GM23338 (cell line): ENCODE data around the gene LTBP3. TPM values are rescaled to one million over a fixed set of nuclear protein-coding genes. Genes with fewer than 3 reads are reported as not detected.

Experiments
- ATAC-seq: fragments of 200-7000 bp; cut with Tn5 transposase; 3 replicates; pipeline ENCODE4 v1.9.1; 2020
- DNase-seq: peaks from one replicate; pipeline ENCODE4 v3.0.0-alpha.2; 2015; ENCODE audit warnings: low spot score
- H2AFZ ChIP-seq: fragments of 200-600 bp; sonication (generic); 2 replicates; pipeline ENCODE4 v1.8.0; 2016; ENCODE audit warnings: antibody characterized with exemption, mild to moderate bottlenecking, moderate library complexity
- H3F3A ChIP-seq: fragments of 200-600 bp; sonication (generic); replicated peaks from 2 replicates; pipeline ENCODE4 v1.8.0; 2017; ENCODE audit warnings: antibody characterized with exemption, mixed run types, low read depth
- H3K27ac ChIP-seq: fragments of 200-600 bp; sonication (generic); 2 replicates; pipeline ENCODE4 v1.6.1; 2016; ENCODE audit warnings: low read depth
- H3K27me3 ChIP-seq: fragments of 200-600 bp; sonication (generic); 2 replicates; pipeline ENCODE4 v1.8.0; 2016; ENCODE audit warnings: mild to moderate bottlenecking, mixed run types, moderate library complexity; ENCODE audit not compliant: insufficient read depth
- H3K36me3 ChIP-seq: fragments of 200-600 bp; sonication (generic); 2 replicates; pipeline ENCODE4 v1.8.0; 2016; ENCODE audit warnings: mild to moderate bottlenecking; ENCODE audit not compliant: insufficient read depth
- H3K4me1 ChIP-seq: fragments of 200-600 bp; sonication (generic); 2 replicates; pipeline ENCODE4 v1.8.0; 2016; ENCODE audit warnings: mild to moderate bottlenecking, moderate library complexity; ENCODE audit not compliant: insufficient read depth
- H3K4me2 ChIP-seq: fragments of 200-600 bp; sonication (generic); 2 replicates; pipeline ENCODE4 v1.7.1; 2017; ENCODE audit warnings: mixed run types
- H3K4me3 ChIP-seq: fragments of 200-600 bp; sonication (generic); 2 replicates; pipeline ENCODE4 v1.6.1; 2016; ENCODE audit warnings: mixed run types
- H3K79me2 ChIP-seq: fragments of 200-600 bp; sonication (generic); replicated peaks from 2 replicates; pipeline ENCODE4 v1.8.0; 2017; ENCODE audit warnings: mild to moderate bottlenecking; ENCODE audit not compliant: insufficient read depth
- H3K9me2 ChIP-seq: fragments of 200-600 bp; sonication (generic); 2 replicates; pipeline ENCODE4 v1.8.0; 2017; ENCODE audit not compliant: insufficient read depth
- H4K20me1 ChIP-seq: fragments of 200-600 bp; sonication (generic); replicated peaks from 2 replicates; pipeline ENCODE4 v1.8.0; 2017; ENCODE audit warnings: mild to moderate bottlenecking; ENCODE audit not compliant: insufficient read depth
- H3K27ac Mint-ChIP-seq: 2 replicates; pipeline ENCODE4 v1.8.0; 2020; ENCODE audit warnings: inconsistent platforms, mild to moderate bottlenecking, moderate library complexity, mixed read lengths
- H3K27me3 Mint-ChIP-seq: 3 replicates; pipeline ENCODE4 v1.8.0; 2022; ENCODE audit warnings: low read depth, mild to moderate bottlenecking, moderate library complexity, mixed read lengths, inconsistent platforms; ENCODE audit not compliant: insufficient read depth, poor library complexity
- H3K36me3 Mint-ChIP-seq: 3 replicates; pipeline ENCODE4 v1.8.0; 2021; ENCODE audit warnings: low read depth, mild to moderate bottlenecking, inconsistent platforms, moderate library complexity, mixed read lengths
- H3K4me1 Mint-ChIP-seq: 3 replicates; pipeline ENCODE4 v1.8.0; 2020; ENCODE audit warnings: mild to moderate bottlenecking, inconsistent platforms, mixed read lengths
- H3K4me3 Mint-ChIP-seq: 3 replicates; pipeline ENCODE4 v1.8.0; 2021; ENCODE audit warnings: moderate library complexity, mild to moderate bottlenecking, inconsistent platforms, mixed read lengths
- H3K9me3 Mint-ChIP-seq: 3 replicates; pipeline ENCODE4 v1.8.0; 2020; ENCODE audit warnings: moderate library complexity, mild to moderate bottlenecking, inconsistent platforms, mixed read lengths
- CREB1 ChIP-seq: fragments of 250-450 bp; sonication (Bioruptor Pico); IDR thresholded peaks from 2 replicates; pipeline ENCODE4 v1.5.0; 2020; ENCODE audit warnings: low read depth, mild to moderate bottlenecking, moderate library complexity
- EZH2phosphoT487 ChIP-seq: fragments of 200-600 bp; sonication (generic); IDR thresholded peaks from one replicate; pipeline ENCODE4 v1.8.1; 2018; ENCODE audit warnings: antibody characterized with exemption; ENCODE audit not compliant: unreplicated experiment
- JUNB ChIP-seq: IDR thresholded peaks from one replicate; pipeline ENCODE4 v1.6.1; 2016; ENCODE audit warnings: antibody characterized with exemption; ENCODE audit not compliant: unreplicated experiment
- NANOG ChIP-seq: IDR thresholded peaks from 2 replicates; pipeline ENCODE4 v1.6.1; 2016; ENCODE audit warnings: antibody characterized with exemption, borderline replicate concordance
- POLR2AphosphoS5 ChIP-seq: IDR thresholded peaks from 2 replicates; pipeline ENCODE4 v1.6.1; 2016; ENCODE audit warnings: antibody characterized with exemption, low read depth
- ZNF114 ChIP-seq: fragments of 250-450 bp; sonication (Bioruptor Pico); IDR thresholded peaks from 2 replicates; pipeline ENCODE4 v1.5.0; 2020; ENCODE audit warnings: mild to moderate bottlenecking, moderate library complexity
- polyA plus RNA-seq: library from polyadenylated mRNA; unstranded; fragments of >200 nt; fragmentation: Nextera tagmentation; extraction: Ambion mirVana; gene quantifications from 2 replicates; pipeline ENCODE4 v1.2.1, GENCODE V29; 2016
- total RNA-seq: library from RNA; depleted of rRNA; stranded (reverse); fragments of >200 nt; shearing (Covaris generic); gene quantifications from 2 replicates; pipeline ENCODE4 v1.2.3, GENCODE V29; 2014
- TF ChIP-seq, protein P1 (sequence below): IDR thresholded peaks from one replicate; pipeline ENCODE4 v1.6.1; 2018; ENCODE audit warnings: antibody characterized with exemption; ENCODE audit not compliant: unreplicated experiment
- TF ChIP-seq, protein P2 (sequence below), 2 experiments: fragments of 200-600 bp in 1 of 2; sonication (generic) in 1 of 2; conservative IDR thresholded peaks; 2 replicates each; pipeline versions ENCODE4 v1.5.1 to v1.6.1; 2016 to 2017; ENCODE audit warnings: antibody characterized with exemption in 2 of 2, low read depth in 2 of 2, mild to moderate bottlenecking in 2 of 2, moderate library complexity in 1 of 2
- TF ChIP-seq, protein P3 (sequence below): IDR thresholded peaks from 2 replicates; pipeline ENCODE4 v1.6.1; 2016; ENCODE audit warnings: antibody characterized with exemption

The LTBP3 gene
- total and polyA plus RNA-seq, 2 experiments from 2014 or later = 9.5 to 29.2 TPM

DNA sequence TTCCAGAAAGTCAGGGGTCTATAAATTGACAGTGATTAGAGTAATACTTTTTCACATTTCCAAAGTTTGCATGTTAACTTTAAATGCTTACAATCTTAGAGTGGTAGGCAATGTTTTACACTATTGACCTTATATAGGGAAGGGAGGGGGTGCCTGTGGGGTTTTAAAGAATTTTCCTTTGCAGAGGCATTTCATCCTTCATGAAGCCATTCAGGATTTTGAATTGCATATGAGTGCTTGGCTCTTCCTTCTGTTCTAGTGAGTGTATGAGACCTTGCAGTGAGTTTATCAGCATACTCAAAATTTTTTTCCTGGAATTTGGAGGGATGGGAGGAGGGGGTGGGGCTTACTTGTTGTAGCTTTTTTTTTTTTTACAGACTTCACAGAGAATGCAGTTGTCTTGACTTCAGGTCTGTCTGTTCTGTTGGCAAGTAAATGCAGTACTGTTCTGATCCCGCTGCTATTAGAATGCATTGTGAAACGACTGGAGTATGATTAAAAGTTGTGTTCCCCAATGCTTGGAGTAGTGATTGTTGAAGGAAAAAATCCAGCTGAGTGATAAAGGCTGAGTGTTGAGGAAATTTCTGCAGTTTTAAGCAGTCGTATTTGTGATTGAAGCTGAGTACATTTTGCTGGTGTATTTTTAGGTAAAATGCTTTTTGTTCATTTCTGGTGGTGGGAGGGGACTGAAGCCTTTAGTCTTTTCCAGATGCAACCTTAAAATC lies 54.0 kb downstream of the LTBP3 start:
- H3K4me3 ChIP-seq = peak overlapping the region; percentile 65
- Mint-ChIP-seq H3K27me3 (peaks cover 52% of the 10 kb centered on the region), H3K27ac (peak overlapping the region; percentile 23; the same call in 1 of the 2 replicates), H3K36me3 (no peaks in the 10 kb centered on the region; the same call in 2 of the 3 replicates), H3K4me3 (no peak overlapping the region), H3K4me1 (peaks cover 40% of the 10 kb centered on the region), H3K9me3 (peaks cover 15% of the 10 kb centered on the region; the same call in 2 of the 3 replicates)
- peak overlapping the region; percentile 84 for H3K4me2 ChIP-seq
- H3K27ac ChIP-seq = peak overlapping the region; percentile 34
- no peaks in the 10 kb centered on the region for H3K27me3 ChIP-seq
- DNase-seq (no peak), ATAC-seq (no peak)
- peaks cover 57% of the 10 kb centered on the region for H3K36me3 ChIP-seq
- H2AFZ ChIP-seq = no peak overlapping the region
- TF ChIP-seq CREB1 (CRISPR knock-in tag) = no peak
- H3K4me1 ChIP-seq = peaks cover 25% of the 10 kb centered on the region
- H4K20me1 ChIP-seq = peaks cover 61% of the 10 kb centered on the region
- H3K79me2 ChIP-seq = peaks cover 73% of the 10 kb centered on the region
- peaks cover 79% of the 10 kb centered on the region for H3F3A ChIP-seq
- no peaks in the 10 kb centered on the region for H3K9me2 ChIP-seq

DNA sequence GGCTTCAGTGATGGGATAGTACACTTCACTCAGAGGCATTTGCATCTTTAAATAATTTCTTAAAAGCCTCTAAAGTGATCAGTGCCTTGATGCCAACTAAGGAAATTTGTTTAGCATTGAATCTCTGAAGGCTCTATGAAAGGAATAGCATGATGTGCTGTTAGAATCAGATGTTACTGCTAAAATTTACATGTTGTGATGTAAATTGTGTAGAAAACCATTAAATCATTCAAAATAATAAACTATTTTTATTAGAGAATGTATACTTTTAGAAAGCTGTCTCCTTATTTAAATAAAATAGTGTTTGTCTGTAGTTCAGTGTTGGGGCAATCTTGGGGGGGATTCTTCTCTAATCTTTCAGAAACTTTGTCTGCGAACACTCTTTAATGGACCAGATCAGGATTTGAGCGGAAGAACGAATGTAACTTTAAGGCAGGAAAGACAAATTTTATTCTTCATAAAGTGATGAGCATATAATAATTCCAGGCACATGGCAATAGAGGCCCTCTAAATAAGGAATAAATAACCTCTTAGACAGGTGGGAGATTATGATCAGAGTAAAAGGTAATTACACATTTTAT lies 54.7 kb downstream of the LTBP3 start:
- no peak overlapping the region for H2AFZ ChIP-seq
- H3K27ac Mint-ChIP-seq = no peak overlapping the region
- H3K4me2 ChIP-seq = peak overlapping the region; percentile 84
- peaks cover 61% of the 10 kb centered on the region for H4K20me1 ChIP-seq
- H3K4me3 ChIP-seq = peak overlapping the region; percentile 65
- H3K36me3 Mint-ChIP-seq = no peaks in the 10 kb centered on the region; the same call in 2 of the 3 replicates
- H3K4me3 Mint-ChIP-seq = no peak overlapping the region
- ATAC-seq (no peak), DNase-seq (no peak)
- no peaks in the 10 kb centered on the region for H3K27me3 ChIP-seq
- peaks cover 79% of the 10 kb centered on the region for H3F3A ChIP-seq
- H3K36me3 ChIP-seq = peaks cover 57% of the 10 kb centered on the region
- H3K79me2 ChIP-seq = peaks cover 78% of the 10 kb centered on the region
- H3K27me3 Mint-ChIP-seq = peaks cover 47% of the 10 kb centered on the region
- peaks cover 40% of the 10 kb centered on the region for H3K4me1 Mint-ChIP-seq
- H3K9me3 Mint-ChIP-seq = peaks cover 15% of the 10 kb centered on the region; the same call in 2 of the 3 replicates
- H3K27ac ChIP-seq = peak overlapping the region; percentile 100; the same call in 1 of the 2 replicates
- peaks cover 25% of the 10 kb centered on the region for H3K4me1 ChIP-seq
- H3K9me2 ChIP-seq = no peaks in the 10 kb centered on the region
- TF ChIP-seq EZH2phosphoT487 (no peak), NANOG (no peak), JUNB (no peak), POLR2AphosphoS5 (no peak), ZNF114 (CRISPR knock-in tag) (no peak)
- TF ChIP-seq, protein P1, sequence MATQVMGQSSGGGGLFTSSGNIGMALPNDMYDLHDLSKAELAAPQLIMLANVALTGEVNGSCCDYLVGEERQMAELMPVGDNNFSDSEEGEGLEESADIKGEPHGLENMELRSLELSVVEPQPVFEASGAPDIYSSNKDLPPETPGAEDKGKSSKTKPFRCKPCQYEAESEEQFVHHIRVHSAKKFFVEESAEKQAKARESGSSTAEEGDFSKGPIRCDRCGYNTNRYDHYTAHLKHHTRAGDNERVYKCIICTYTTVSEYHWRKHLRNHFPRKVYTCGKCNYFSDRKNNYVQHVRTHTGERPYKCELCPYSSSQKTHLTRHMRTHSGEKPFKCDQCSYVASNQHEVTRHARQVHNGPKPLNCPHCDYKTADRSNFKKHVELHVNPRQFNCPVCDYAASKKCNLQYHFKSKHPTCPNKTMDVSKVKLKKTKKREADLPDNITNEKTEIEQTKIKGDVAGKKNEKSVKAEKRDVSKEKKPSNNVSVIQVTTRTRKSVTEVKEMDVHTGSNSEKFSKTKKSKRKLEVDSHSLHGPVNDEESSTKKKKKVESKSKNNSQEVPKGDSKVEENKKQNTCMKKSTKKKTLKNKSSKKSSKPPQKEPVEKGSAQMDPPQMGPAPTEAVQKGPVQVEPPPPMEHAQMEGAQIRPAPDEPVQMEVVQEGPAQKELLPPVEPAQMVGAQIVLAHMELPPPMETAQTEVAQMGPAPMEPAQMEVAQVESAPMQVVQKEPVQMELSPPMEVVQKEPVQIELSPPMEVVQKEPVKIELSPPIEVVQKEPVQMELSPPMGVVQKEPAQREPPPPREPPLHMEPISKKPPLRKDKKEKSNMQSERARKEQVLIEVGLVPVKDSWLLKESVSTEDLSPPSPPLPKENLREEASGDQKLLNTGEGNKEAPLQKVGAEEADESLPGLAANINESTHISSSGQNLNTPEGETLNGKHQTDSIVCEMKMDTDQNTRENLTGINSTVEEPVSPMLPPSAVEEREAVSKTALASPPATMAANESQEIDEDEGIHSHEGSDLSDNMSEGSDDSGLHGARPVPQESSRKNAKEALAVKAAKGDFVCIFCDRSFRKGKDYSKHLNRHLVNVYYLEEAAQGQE = no peak
- TF ChIP-seq, protein P2, sequence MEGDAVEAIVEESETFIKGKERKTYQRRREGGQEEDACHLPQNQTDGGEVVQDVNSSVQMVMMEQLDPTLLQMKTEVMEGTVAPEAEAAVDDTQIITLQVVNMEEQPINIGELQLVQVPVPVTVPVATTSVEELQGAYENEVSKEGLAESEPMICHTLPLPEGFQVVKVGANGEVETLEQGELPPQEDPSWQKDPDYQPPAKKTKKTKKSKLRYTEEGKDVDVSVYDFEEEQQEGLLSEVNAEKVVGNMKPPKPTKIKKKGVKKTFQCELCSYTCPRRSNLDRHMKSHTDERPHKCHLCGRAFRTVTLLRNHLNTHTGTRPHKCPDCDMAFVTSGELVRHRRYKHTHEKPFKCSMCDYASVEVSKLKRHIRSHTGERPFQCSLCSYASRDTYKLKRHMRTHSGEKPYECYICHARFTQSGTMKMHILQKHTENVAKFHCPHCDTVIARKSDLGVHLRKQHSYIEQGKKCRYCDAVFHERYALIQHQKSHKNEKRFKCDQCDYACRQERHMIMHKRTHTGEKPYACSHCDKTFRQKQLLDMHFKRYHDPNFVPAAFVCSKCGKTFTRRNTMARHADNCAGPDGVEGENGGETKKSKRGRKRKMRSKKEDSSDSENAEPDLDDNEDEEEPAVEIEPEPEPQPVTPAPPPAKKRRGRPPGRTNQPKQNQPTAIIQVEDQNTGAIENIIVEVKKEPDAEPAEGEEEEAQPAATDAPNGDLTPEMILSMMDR (conservative IDR thresholded peaks at IDR 0.05; ENCODE audit: low read depth in 2 of 2) = no peak
- TF ChIP-seq, protein P3, sequence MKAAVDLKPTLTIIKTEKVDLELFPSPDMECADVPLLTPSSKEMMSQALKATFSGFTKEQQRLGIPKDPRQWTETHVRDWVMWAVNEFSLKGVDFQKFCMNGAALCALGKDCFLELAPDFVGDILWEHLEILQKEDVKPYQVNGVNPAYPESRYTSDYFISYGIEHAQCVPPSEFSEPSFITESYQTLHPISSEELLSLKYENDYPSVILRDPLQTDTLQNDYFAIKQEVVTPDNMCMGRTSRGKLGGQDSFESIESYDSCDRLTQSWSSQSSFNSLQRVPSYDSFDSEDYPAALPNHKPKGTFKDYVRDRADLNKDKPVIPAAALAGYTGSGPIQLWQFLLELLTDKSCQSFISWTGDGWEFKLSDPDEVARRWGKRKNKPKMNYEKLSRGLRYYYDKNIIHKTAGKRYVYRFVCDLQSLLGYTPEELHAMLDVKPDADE = no peak
